ENCODE measurements around the gene LARP4B.

The LARP4B gene

GRCh38 chr10:852386-852785 lies 79.1 kb downstream of the LARP4B start:
- H3K36me3 ChIP-seq (replicated peaks; ENCODE audit: insufficient read depth, low read length) = peaks cover 4% of the 10 kb centered on the region; the same call in 1 of the 2 replicates

GRCh38 chr10:851901-852300 lies 79.6 kb downstream of the LARP4B start:
- Histone ChIP-seq H3K9ac (ENCODE audit: low read length) (no peak overlapping the region), H3K4me3 (ENCODE audit: low read length) (peak overlapping the region; percentile 9; the same call in 1 of the 2 replicates), H3F3A (ENCODE audit: insufficient read depth, low read length) (peaks cover 21% of the 10 kb centered on the region), H3K36me3 (replicated peaks; ENCODE audit: insufficient read depth, low read length) (peaks cover 4% of the 10 kb centered on the region; the same call in 1 of the 2 replicates), H4K20me1 (ENCODE audit: insufficient read depth, low read length) (peaks cover 3% of the 10 kb centered on the region), H3K9me3 (replicated peaks; ENCODE audit: insufficient read depth, low read length) (no peaks in the 10 kb centered on the region), H3K4me1 (ENCODE audit: low read length) (peaks cover 30% of the 10 kb centered on the region), H2AFZ (ENCODE audit: low read length) (no peak overlapping the region), H3K27ac (ENCODE audit: low read length) (peak overlapping the region; percentile 60; the same call in 1 of the 2 replicates), H3K4me2 (ENCODE audit: low read depth, low read length) (peak overlapping the region; percentile 54), H3K27me3 (replicated peaks; ENCODE audit: insufficient read depth, low read length) (no peaks in the 10 kb centered on the region), H3K79me2 (ENCODE audit: low read length) (peaks cover 93% of the 10 kb centered on the region), H3K9me2 (replicated peaks; ENCODE audit: insufficient read depth, low read length) (no peaks in the 10 kb centered on the region)
- TF ChIP-seq EZH2phosphoT487 (IDR thresholded peaks at IDR 0.05; ENCODE audit: low read length) = no peak
- no peak for TF ChIP-seq EZH2 (optimal IDR thresholded peaks at IDR 0.05; ENCODE audit: low read depth, low read length)
- no peak for TF ChIP-seq CTCF (IDR thresholded peaks at IDR 0.05; ENCODE audit: low read length)
- DNase-seq = peak; percentile 46

More at GRCh38 chr10:852386-852785, 79.1 kb downstream of the LARP4B start:
- peaks cover 93% of the 10 kb centered on the region for H3K79me2 ChIP-seq (ENCODE audit: low read length)
- no peak for TF ChIP-seq EZH2phosphoT487 (IDR thresholded peaks at IDR 0.05; ENCODE audit: low read length)
- TF ChIP-seq EZH2 (optimal IDR thresholded peaks at IDR 0.05; ENCODE audit: low read depth, low read length) = no peak
- no peak for TF ChIP-seq CTCF (IDR thresholded peaks at IDR 0.05; ENCODE audit: low read length)
- H3K27ac ChIP-seq (ENCODE audit: low read length) = peak overlapping the region; percentile 60; the same call in 1 of the 2 replicates
- peak overlapping the region; percentile 9; the same call in 1 of the 2 replicates for H3K4me3 ChIP-seq (ENCODE audit: low read length)
- H4K20me1 ChIP-seq (ENCODE audit: insufficient read depth, low read length) = peaks cover 3% of the 10 kb centered on the region
- H3K9me3 ChIP-seq (replicated peaks; ENCODE audit: insufficient read depth, low read length) = no peaks in the 10 kb centered on the region
- no peak for DNase-seq
- H2AFZ ChIP-seq (ENCODE audit: low read length) = no peak overlapping the region
- peaks cover 21% of the 10 kb centered on the region for H3F3A ChIP-seq (ENCODE audit: insufficient read depth, low read length)
- peaks cover 27% of the 10 kb centered on the region for H3K4me1 ChIP-seq (ENCODE audit: low read length)
- H3K9ac ChIP-seq (ENCODE audit: low read length) = no peak overlapping the region
- H3K9me2 ChIP-seq (replicated peaks; ENCODE audit: insufficient read depth, low read length) = no peaks in the 10 kb centered on the region
- peak overlapping the region; percentile 54 for H3K4me2 ChIP-seq (ENCODE audit: low read depth, low read length)
- H3K27me3 ChIP-seq (replicated peaks; ENCODE audit: insufficient read depth, low read length) = no peaks in the 10 kb centered on the region

- no peak for DNase-seq
- Histone ChIP-seq H3K9me2 (replicated peaks; ENCODE audit: insufficient read depth, low read length) (no peaks in the 10 kb centered on the region), H3K9ac (ENCODE audit: low read length) (no peak overlapping the region), H3K4me1 (ENCODE audit: low read length) (peaks cover 47% of the 10 kb centered on the region), H3K4me3 (ENCODE audit: low read length) (no peak overlapping the region), H3K9me3 (replicated peaks; ENCODE audit: insufficient read depth, low read length) (no peaks in the 10 kb centered on the region), H3K36me3 (replicated peaks; ENCODE audit: insufficient read depth, low read length) (0 out of 2 replicates have a peak, but pooled peaks cover 1% of the 10 kb centered on the region), H3K4me2 (ENCODE audit: low read depth, low read length) (no peak overlapping the region), H3K79me2 (ENCODE audit: low read length) (peaks cover 93% of the 10 kb centered on the region), H4K20me1 (ENCODE audit: insufficient read depth, low read length) (peaks cover 9% of the 10 kb centered on the region), H3K27me3 (replicated peaks; ENCODE audit: insufficient read depth, low read length) (no peaks in the 10 kb centered on the region), H3F3A (ENCODE audit: insufficient read depth, low read length) (peaks cover 21% of the 10 kb centered on the region), H3K27ac (ENCODE audit: low read length) (no peak overlapping the region), H2AFZ (ENCODE audit: low read length) (no peak overlapping the region)
- no peak for TF ChIP-seq CTCF (IDR thresholded peaks at IDR 0.05; ENCODE audit: low read length)
- no peak for TF ChIP-seq EZH2phosphoT487 (IDR thresholded peaks at IDR 0.05; ENCODE audit: low read length)
- no peak for TF ChIP-seq EZH2 (optimal IDR thresholded peaks at IDR 0.05; ENCODE audit: low read depth, low read length)
These were observed 81.4 kb downstream of the LARP4B start for GRCh38 chr10:850093-850492.

Data from MM.1S (cell line).